ENCODE data around the gene CDH18. TPM values are rescaled to one million over a fixed set of nuclear protein-coding genes. Genes with fewer than 3 reads are reported as not detected.

CDH18 gene
- total RNA-seq, 1 donor from 2014 or later = not detected

GRCh38 chr5:19918780-19919179 is 69.2 kb downstream of the CDH18 start:
- Histone ChIP-seq H3K27ac (no peak overlapping the region), H3K27me3 (ENCODE audit: low read depth) (no peaks in the 10 kb centered on the region), H3K36me3 (no peaks in the 10 kb centered on the region), H3K4me1 (no peaks in the 10 kb centered on the region), H3K4me3 (no peak overlapping the region), H3K9me3 (no peaks in the 10 kb centered on the region)
- DNase-seq (no peak), ATAC-seq (no peak)
- intact Hi-C loops (cut with DNase I) = no loop called here
- TF ChIP-seq, protein P1, sequence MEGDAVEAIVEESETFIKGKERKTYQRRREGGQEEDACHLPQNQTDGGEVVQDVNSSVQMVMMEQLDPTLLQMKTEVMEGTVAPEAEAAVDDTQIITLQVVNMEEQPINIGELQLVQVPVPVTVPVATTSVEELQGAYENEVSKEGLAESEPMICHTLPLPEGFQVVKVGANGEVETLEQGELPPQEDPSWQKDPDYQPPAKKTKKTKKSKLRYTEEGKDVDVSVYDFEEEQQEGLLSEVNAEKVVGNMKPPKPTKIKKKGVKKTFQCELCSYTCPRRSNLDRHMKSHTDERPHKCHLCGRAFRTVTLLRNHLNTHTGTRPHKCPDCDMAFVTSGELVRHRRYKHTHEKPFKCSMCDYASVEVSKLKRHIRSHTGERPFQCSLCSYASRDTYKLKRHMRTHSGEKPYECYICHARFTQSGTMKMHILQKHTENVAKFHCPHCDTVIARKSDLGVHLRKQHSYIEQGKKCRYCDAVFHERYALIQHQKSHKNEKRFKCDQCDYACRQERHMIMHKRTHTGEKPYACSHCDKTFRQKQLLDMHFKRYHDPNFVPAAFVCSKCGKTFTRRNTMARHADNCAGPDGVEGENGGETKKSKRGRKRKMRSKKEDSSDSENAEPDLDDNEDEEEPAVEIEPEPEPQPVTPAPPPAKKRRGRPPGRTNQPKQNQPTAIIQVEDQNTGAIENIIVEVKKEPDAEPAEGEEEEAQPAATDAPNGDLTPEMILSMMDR (IDR thresholded peaks at IDR 0.05) = no peak

DNA sequence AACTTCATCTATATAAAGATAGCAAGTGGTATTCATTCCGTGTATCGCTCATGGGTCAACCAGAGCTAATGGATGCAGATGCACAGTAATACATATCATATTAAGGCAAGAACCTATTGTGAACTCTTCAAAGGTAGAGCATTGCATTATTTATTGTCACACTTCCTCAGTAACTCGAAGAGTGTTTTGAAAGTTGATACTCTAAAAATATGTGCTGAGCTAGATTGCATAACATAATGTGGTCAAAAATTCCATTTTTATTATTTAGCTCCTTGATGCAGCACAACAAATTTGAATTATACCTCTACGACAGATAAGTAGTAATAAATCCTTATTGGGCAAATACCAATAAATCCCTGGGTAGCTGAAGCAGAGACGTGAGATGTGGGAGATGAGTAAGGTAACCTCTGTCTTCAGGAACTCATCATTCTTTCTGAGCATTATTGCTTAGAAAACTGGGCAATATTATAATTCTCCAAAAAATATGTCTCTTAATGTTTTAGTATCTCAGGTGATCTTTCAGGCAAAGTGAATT is 70.3 kb downstream of the CDH18 start:
- no peaks in the 10 kb centered on the region for H3K36me3 ChIP-seq
- no peaks in the 10 kb centered on the region for H3K9me3 ChIP-seq
- no peak for ATAC-seq
- no peak overlapping the region for H3K27ac ChIP-seq
- H3K4me1 ChIP-seq = no peaks in the 10 kb centered on the region
- intact Hi-C loops (cut with DNase I) = no loop called here
- no peak overlapping the region for H3K4me3 ChIP-seq
- no peaks in the 10 kb centered on the region for H3K27me3 ChIP-seq (ENCODE audit: low read depth)
- DNase-seq = no peak
- TF ChIP-seq, protein P1 (IDR thresholded peaks at IDR 0.05) = no peak

DNA sequence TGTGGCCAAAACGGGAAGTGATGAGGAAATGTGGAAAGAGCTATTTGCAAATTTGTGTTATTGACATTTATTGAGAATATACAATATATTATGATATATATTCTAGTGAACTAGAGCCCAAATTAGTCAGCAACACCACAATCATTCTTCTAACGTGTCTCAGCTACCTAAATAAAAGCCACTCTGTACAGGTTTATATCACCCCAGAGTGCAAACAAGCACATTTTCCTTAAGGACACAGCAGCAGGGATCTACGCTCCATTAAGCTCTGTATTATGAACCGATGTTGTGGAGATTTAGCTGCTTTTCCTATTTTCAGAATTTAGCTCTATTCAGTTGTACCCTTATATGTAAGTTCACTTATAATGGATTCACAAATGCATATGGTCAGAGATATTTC is 77.9 kb downstream of the CDH18 start:
- no peak for ATAC-seq
- no peak for DNase-seq
- no peak overlapping the region for H3K4me3 ChIP-seq
- H3K27ac ChIP-seq = no peak overlapping the region
- H3K27me3 ChIP-seq (ENCODE audit: low read depth) = no peaks in the 10 kb centered on the region
- no peaks in the 10 kb centered on the region for H3K4me1 ChIP-seq
- TF ChIP-seq, protein P1 (IDR thresholded peaks at IDR 0.05) = no peak
- H3K9me3 ChIP-seq = no peaks in the 10 kb centered on the region
- no peaks in the 10 kb centered on the region for H3K36me3 ChIP-seq
- intact Hi-C loops (cut with DNase I) = no loop called here

GRCh38 chr5:19904766-19905165 is 83.2 kb downstream of the CDH18 start:
- H3K27me3 ChIP-seq (ENCODE audit: low read depth) = no peaks in the 10 kb centered on the region
- no peaks in the 10 kb centered on the region for H3K36me3 ChIP-seq
- DNase-seq = no peak
- no peaks in the 10 kb centered on the region for H3K9me3 ChIP-seq
- TF ChIP-seq, protein P1 (IDR thresholded peaks at IDR 0.05) = no peak
- no peak overlapping the region for H3K4me3 ChIP-seq
- H3K27ac ChIP-seq = no peak overlapping the region
- ATAC-seq = no peak
- no peaks in the 10 kb centered on the region for H3K4me1 ChIP-seq
- intact Hi-C loops (cut with DNase I) = no loop called here

DNA sequence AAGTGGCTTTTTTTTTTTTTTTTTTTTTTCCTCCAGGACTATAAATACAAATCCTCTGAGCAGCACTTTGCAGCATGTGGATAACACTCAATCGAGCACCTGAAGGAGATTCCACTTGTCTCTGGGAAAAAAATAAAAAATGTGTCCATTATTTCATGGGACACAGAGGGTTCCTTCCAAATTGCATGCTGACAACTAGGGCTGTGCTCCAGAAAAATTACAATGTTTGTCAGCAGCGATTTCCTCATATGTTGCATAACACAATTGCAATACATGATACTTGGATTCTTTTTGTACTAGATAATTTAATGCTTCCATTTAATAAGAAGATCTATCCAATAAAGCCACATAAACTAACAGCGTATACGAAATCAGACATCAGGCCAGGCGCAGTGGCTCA is 84.4 kb downstream of the CDH18 start:
- intact Hi-C loops (cut with DNase I) = no loop called here
- Histone ChIP-seq H3K36me3 (no peaks in the 10 kb centered on the region), H3K27ac (no peak overlapping the region), H3K9me3 (no peaks in the 10 kb centered on the region), H3K27me3 (ENCODE audit: low read depth) (no peaks in the 10 kb centered on the region), H3K4me1 (no peaks in the 10 kb centered on the region), H3K4me3 (no peak overlapping the region)
- ATAC-seq (no peak), DNase-seq (no peak)
- TF ChIP-seq, protein P1 (IDR thresholded peaks at IDR 0.05) = no peak
